Stimulated activated CD4-positive, alpha-beta T cell treated with anti-CD3 and anti-CD28 coated beads, TNF-alpha, amount 100 ng/mL, for 48 hours (primary cell): ENCODE results near the gene OTP.

Experiments used
- DNase-seq, 3 donors: peaks; one replicate each; pipeline ENCODE4 v3.0.0-alpha.2; 2020; ENCODE audit warnings: low read depth in 3 of 3

Gene OTP

DNA sequence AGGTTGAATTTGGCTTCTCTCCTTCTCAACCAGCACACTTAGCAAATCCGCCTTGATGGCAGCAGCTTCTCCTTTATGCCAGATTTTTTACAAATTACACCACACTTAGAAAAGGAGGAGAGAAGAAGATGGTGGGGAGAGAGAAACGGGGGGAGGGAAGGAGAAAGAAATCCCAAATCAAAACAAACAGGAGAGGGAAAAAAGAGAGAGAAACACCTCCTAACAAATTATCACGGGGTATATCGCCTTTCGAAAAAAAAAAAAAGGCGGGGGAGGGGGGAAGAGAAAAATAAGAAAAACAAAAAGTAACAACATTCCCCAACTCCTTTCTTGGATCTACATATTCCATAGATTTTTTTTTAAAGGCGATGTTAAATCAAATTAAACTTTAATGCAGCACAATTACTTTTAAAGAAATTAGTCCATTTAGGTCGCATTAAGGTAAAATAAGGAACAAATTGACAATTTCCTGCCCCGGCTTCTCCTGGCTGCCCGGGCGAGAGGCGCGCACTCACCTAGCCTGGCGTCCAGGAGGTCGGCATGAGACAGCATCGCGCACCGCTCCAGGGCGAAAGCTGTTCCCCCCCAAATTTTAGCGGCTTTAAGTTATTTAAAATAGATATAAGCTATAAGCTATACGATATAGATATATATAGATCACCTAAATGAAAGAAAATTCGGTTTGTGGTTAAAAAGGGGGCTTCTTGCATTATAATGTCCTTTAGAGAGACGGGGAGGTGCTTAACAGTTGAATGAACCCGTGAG lies at the start of gene OTP:
Gene OTP (minus strand): TSS at position 716 of the 765 bp plus-strand sequence. CDS start 164 bp downstream, at position 552.
- DNase-seq, result no peak

DNA sequence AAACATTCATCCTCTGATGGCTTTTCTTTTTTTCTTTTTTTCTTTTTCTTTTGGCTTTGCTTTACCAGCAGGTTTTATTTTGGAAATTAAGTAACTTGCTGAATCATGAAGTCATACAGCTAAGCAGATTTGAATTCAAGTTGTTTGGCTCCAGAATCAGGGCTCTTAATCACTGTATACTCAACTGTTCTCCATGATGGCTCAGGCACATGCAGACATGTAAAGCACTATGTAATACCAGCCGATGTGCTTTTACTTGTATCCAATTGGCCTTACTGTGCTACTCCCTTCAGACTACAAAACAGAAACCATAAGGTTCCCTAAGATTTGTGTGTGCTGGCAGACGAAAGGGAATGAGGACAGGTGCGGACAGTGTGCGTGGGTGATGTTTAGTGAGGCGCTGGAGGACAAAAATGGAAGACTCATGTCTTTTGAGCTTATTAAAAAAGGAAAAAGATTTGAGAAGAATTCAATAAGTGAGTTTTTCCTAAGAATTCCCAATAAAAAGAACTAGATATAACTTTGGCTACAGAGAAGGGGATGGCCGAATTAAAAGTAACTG lies 44.7 kb upstream of the OTP start:
- no peak for DNase-seq

DNA sequence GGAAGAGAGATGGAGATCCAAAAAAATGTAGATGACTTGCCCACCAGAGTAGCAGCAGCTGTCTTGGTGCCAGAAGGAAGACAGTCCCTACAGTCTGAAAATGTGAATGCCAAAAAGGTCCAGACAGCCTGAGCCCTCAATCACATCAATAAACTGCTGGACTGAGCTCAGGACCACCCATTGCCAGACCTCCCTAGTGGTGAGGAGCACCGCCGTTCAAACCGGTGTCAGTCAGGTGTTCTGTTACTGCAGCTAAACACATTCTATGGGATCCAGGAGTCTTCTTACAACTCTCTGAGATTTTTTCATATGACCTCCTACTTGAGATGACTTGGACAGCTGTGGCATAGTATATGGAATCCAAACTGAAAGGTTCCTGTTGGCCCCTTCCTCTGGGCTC lies 32.0 kb upstream of the OTP start:
- no peak for DNase-seq

DNA sequence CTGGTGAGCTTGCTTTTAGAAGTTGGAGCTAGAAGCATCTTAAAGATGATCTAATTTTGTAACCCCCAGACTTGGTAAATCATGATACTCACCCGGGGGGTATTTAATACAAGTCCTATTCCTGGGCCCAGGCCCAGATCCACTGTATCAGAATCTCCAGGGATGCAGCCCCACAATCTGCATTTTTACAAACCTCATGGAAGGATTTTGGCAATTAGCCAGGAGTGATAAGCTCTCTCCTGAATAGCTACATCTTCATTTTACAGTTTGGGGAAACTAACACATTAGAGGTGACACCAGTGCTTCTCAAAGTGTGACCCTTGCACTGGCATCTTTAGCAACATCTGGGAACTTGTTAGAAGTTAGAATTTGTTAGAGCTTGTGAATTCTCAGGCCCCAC lies 31.2 kb upstream of the OTP start:
- no peak for DNase-seq

DNA sequence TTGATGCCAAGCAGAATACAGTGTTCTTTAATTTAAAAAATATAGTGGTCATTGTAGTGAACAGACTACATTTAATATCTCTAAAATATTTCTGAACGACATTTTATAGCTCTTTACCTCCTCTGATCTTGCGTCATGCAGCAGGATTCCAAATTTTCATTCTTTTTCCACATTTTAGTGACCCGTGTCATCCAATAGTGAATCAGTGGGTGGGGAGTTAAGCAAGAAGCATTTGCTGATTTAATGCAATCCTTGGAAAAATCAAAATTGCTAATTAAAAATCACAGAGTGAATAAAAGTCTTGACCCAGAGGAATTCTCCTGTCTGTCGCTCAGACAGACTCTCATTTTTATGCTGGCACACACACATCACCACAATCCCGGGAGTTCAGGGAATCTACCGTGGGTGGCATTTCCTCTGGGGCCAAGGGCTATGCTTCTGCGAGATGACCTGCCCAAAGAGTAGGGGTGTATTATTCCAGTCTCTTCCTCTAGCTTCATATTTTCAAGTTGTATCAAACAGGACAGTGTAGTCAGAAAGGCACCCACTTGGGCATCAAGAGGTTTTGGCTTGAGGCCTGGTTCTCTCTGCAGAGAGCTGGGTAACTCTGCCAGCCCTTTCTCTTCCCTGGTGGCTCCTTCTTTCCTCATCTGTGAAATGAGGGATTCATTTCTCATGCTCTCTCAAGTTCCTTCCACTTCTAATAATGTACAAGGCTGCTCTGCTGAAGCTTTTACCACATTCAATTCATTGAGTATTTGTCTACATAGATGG lies 24.8 kb upstream of the OTP start:
- DNase-seq, result no peak

DNA sequence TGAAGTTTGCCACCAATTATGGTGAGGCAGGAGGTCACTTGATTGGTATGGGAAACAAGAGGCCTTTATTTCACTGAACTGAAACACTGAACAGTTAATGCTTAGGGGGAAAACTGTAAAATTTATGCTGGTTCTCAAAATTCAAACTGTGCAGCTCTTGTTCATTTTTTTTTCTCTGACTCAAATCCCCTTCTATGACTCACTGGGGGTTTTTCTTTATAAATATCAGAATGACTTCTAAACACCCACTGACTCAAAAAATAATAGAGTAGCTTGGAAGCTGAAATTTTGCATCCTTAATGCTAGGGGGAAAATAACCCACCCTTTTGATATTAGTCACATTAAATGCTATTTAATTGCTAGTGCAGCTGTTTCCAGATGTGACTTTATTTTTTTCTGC lies 24.1 kb upstream of the OTP start:
- no peak for DNase-seq

DNA sequence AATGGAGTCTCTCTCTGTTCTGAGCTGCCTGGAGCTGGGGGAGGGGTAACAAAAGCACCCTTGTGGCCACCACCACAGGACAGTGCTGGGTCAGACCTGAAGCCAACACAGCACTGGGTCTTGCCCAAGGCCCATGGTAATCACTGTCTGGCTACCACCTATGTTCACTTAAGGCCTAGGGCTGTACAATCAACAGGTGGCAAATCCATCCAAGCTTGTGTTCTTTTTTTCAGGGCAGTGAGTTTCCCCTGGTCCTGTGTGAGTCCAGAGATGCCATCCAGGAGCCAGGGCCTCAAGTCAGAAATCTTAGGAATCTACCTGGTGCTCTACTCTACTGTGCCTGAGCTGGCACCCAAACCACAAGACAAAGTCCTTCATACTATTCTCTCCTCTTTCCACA lies 20.1 kb upstream of the OTP start:
- DNase-seq, result no peak

DNA sequence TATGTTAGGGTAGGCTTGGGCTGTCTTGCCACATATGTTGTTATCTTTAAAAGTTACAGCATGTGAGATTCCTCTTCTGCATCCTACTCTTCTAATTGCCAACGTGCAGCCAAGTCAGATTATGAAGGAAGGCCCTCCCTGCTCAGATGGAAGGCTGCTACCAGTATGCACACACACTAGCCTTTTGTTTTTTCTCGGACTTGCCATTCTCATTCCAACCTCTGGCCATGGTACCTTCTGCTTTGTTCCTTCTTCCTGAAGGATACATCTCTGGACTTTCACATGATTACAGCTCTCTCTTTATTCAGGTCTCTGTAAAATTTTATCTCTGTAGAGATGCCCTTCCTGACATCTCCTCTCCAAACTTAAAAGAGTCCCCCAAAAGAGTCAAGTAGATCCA lies 12.8 kb upstream of the OTP start:
- no peak for DNase-seq

DNA sequence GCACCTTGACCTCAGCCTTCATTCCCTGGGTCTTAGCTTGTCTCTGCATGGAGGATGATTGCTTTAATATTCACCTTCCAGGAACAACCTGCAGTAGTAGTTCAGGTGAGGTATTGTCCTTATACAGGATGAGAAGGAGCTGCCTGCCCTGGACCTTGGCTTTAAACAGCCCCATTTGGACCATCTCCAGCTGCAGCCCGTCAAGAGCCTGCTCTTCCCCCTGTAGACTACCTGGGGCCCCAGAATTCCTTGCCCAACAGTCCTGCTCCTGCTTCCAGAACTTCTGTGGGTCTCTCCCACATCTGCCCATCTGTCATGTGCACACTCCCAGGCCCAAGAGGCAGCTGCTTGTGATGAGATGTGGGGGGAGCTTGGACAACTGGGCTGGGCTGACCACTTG lies 12.2 kb upstream of the OTP start:
- DNase-seq, result no peak

DNA sequence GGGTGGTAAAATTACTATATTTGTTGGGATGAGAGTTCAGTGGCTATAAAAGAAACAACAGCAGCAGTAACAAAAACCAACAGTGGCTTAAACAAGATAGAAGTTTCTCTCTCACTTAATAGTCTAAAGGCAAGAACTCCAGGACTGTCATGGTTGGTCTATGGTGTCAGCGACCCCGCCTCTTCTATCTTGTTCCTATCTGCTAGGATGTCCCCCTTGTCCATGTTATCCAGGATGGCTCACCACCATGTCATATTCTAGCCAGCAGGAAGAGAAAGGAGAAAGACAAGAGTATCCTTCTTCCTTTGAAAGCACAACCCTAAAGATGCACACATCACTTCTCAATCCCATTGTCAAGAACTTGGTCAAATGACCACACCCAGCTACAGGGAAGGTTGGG lies 11.3 kb upstream of the OTP start:
- no peak for DNase-seq

DNA sequence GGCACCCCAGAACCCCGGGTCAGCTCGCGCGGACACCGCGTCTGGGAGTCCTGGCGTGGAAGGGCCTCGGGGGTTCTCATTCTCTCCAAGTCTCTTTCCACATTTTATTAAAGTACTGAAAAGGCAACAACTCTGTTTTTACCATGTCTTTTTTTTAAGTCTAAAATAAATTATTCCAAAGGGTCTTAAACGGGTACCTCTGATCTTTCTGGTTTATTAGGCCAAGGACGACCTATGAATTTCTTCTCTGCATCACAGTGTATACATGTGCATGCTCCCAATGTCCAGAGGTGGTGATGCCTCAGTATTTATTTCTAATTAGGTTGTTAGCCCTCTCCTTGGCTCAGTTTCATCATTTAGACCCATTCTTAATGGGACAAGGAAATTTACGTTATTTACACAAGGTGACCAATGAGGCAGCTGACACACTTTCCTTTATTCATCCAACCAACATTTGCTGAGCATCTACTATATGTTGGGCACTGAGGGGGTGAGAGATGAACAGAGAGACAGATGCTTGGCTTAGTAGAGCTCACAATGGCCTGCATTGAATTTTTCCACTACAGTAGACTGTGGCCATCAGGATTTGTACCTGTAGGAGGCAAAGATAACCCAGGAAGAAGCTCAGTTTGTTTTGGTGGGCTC lies 7.6 kb upstream of the OTP start:
- DNase-seq, result no peak

DNA sequence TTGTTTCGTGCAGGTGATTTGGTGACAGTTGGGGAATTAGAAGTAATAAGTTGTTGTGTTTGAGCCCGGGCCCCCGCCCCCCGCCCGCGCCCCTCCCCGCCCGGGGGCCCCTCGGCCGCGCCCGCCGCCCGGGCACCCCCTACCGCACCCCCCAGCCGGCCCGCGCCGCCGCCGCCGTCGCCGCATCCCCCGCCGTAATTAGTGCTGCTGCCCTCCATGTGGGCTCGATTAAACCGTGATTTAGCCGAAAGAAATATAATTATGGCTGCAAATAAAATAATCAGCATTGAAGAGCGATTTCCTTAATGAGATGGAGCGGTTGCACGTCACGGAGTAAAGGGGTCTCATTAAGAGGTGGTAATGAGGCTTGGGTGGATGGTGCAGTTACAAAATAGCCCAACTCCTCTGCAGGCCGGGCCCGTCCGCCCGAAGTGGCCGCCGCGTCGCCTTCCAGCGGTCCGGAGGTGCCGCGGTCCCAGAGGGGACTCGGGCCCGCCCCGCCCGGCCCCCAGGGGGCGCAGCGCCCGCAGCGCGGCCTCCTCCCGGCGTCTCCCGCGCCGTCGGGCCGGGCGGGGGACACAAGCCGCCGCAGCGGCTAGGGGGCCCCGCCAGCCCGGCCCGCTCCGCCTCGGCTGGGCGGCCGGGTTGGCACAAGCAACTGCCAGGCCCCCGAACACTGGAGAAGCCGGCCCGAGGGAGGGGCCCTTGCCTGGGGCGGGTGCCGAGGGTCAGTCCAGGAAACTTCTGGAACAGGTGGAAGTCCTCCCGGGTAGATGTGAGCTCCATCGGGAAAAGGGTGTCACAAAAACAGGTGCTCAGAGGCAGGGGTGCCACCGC lies 6.9 kb upstream of the OTP start:
- no peak for DNase-seq

DNA sequence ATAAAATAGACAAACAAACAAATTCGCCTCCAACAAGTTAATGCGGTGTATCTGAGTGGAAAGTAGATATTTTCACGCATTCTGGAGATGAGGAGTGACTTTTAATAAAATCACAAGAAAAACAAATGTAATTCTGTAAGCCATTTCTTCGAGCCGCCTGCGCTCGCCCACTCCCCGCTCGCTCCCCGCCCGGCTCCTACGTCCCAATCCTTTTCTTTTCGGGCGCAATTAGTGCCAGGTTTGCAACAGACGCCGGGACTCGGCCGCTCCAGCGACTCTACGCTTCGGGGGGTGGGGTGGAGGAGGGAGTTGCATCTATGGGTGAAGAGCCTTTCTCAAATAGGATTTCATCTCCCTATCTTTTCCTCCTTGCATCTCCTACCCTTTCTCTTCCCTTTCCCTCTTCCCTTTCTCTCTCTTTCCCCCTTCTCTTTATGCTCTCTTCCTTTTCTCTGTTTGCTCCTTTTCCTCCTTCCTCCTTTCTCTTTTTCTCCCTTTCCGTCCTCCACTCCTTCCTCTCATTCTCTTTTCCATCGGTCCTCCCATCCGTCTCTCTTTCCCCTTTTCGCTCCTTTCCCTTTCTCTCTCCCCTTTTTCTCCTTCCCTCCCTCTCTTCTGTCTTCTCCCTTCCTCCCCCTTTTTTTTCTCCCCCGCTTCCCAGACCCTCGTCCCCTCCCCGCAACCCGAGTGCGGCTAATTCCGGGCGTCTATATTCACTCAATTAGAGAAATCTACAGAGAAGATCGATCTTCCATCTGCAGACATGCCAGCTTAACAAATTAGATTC lies 6.1 kb upstream of the OTP start:
- DNase-seq, result no peak

DNA sequence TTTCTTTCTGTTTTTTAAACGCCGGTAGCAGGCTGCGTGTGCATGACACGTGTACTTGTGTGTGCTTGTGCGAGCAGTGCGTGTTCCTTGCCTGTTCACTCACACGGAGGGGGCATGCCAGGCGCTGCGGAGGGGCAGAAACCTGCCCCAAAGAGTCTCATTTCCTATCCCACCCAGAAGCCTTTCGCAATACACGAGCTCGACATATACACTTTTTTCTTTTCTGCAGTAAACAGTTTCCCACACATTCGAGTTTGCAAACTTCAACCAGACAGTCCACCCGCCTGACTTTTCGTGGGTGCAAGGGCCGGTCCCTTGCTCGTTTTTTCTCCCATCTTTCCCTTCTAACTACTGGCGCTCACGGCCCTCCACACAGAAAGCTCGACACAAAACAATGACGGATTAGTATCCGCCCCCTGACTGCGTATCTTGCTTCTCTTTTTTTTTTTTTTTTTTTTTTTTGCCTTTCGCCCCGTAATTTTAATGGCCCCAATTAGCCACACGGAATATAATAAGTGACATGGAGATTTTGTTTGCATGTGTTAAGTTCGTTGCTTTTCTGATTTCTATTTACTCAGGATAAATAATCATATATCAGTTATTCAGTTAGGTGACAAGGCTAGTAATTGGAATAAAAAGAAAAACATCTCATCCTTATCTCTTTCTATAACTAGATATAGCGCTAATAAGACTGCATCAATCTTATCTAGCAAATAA lies 5.3 kb upstream of the OTP start:
- no peak for DNase-seq

DNA sequence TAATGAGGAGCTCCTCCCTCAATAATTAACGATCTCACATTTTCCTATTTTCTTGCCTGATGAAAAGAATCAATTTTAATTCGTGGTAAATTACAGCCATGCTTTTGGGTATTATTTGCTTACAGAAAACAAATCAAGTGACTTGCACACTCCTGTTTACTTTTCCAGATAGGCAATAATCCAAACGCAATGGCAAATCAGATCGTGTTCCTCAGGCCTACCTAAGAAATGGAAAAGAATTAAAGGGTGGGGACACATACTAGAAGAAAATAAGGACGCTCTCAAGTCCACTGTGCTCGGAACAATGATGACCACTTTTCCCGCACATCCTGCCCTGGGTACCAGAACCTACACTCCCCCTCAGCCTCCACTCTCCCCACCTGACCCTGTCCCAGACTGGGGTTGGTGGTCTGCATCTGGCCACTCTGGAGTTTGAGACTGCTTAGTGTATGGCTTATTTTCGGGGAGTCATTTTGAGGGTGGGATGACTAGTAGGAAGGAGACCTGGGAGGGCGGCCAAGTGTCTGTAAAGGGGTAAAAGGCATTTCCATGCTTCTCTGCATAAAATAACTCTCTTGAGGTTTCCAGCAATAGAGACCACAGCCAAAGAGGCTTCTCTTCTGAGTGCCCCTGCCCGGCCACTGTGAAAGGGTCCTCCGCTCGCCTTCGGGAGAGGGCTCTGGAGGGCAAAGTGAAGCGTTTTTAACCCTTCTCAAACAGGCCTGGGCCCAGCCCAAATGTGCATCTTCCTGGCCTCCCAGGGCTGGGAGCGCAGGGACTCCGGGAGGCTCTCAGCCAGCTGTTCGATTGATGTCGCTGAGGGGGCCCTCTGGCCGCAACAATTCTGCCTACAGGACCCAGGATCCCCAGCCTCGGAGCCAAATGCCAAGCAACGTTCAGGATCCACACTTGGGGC lies 4.5 kb upstream of the OTP start:
- no peak for DNase-seq

DNA sequence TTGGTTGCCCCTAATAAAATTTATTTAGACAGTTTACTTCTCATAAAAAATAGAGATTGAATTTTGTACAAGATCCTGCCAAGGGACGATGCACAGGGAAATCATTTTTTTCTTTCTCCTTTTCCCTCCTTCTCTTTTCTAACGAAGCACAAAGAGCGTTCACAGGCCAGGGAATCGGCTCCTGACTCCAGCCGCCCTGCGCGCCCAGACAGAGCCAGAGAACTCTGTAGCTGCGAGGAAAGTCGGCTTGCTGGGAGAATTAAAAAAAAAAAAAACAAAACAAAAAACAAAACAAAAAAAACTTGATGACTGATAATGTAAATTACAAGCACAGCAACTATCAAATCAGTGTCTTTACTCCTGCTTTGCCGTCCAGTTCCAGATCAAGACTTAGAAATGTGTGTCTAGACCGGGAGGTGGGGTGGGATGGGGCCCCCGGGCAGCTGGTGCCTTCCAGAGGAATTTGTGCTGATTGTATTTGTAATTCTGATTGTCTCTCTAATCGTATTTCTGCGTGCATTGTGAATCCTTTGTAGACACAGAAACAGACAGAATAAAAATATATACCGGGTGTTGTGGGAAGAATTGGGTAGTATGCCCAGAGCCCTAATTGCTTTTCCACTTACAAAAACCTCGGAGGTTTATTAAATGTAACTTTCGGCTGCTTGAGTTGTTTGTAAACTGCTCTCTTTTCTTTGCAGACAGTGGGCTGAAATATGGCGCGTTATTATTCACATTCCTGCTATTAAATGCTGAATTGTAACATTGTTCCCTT lies 3.6 kb upstream of the OTP start:
- no peak for DNase-seq

DNA sequence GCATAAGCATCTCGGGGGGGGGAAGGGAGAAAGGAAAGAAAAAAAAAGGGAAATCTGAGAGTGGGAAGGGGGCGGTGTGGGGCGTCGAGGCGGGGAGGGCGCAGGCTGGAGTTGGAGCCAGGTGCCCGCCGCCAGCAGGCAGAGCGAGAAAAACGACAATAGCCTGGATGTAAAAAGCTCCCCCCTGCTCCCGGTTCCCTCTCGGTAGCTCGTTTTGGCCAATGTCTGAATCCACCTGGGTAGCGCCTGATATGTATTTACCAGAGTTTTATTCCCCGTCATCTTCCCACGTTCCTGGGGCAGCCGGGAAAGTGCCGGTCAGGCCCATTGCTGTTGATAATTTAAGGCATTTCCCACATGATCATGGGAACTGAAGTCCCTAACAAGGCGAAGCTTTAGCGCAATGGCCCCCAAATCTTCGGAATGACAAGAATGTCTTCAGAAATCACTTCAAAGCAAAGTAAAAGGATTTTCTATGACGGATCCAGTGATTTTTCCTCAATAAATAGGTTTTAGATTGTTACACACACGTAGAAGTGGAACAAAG lies 3.0 kb upstream of the OTP start:
- no peak for DNase-seq
